GM18505 (cell line): ENCODE data around the gene CWC22.
"Not testable (repeated sequence)": the region's sequence is repeated elsewhere in the genome, so short reads cannot be mapped to it uniquely, and the experiment has no call there.

Experiments
- ATAC-seq: cut with Tn5 transposase; IDR thresholded peaks from one replicate; pipeline ENCODE4 v1.9.1; 2021; ENCODE audit not compliant: unreplicated experiment
- POLR2A ChIP-seq: IDR thresholded peaks from 4 replicates; pipeline ENCODE4 v1.6.1; 2011; ENCODE audit warnings: borderline replicate concordance; ENCODE audit not compliant: insufficient read depth, insufficient read length; ENCODE audit errors: extremely low read depth

The CWC22 gene

GRCh38 chr2:180017784-180018183 is 10.7 kb upstream of the CWC22 start:
- TF ChIP-seq POLR2A: no peak
- ATAC-seq: no peak

- TF ChIP-seq POLR2A: no peak
- ATAC-seq: no peak
Measured at GRCh38 chr2:180016937-180017336, 9.8 kb upstream of the CWC22 start.

GRCh38 chr2:180015951-180016709 is 9.0 kb upstream of the CWC22 start:
- no peak for TF ChIP-seq POLR2A
- no peak for ATAC-seq

GRCh38 chr2:180012523-180012922 is 5.4 kb upstream of the CWC22 start:
- ATAC-seq: no peak
- no peak for TF ChIP-seq POLR2A

- TF ChIP-seq POLR2A: no peak
- ATAC-seq: no peak
Measured at GRCh38 chr2:180010701-180011100, 3.6 kb upstream of the CWC22 start.

GRCh38 chr2:180006231-180006630 is 866 bp downstream of the CWC22 start:
- ATAC-seq: no peak
- TF ChIP-seq POLR2A: no peak

GRCh38 chr2:180005465-180005864 is 1.6 kb downstream of the CWC22 start:
- ATAC-seq: not testable (repeated sequence)

- TF ChIP-seq POLR2A: no peak
- no peak for ATAC-seq
Measured at GRCh38 chr2:180004731-180005130, 2.4 kb downstream of the CWC22 start.

GRCh38 chr2:180003559-180003958 is 3.5 kb downstream of the CWC22 start:
- no peak for ATAC-seq
- TF ChIP-seq POLR2A: no peak

GRCh38 chr2:180003073-180003472 is 4.0 kb downstream of the CWC22 start:
- TF ChIP-seq POLR2A: no peak
- no peak for ATAC-seq

GRCh38 chr2:180002198-180002770 is 4.8 kb downstream of the CWC22 start:
- no peak for TF ChIP-seq POLR2A
- ATAC-seq: no peak

GRCh38 chr2:180001726-180002125 is 5.4 kb downstream of the CWC22 start:
- TF ChIP-seq POLR2A: no peak
- ATAC-seq: no peak

GRCh38 chr2:180000434-180000833 is 6.7 kb downstream of the CWC22 start:
- no peak for TF ChIP-seq POLR2A
- no peak for ATAC-seq

GRCh38 chr2:179999000-179999399 is 8.1 kb downstream of the CWC22 start:
- no peak for TF ChIP-seq POLR2A
- no peak for ATAC-seq
